Measurements from ENCODE around the gene OR51L1.
A peak's percentile ranks its signal among the peaks of the same experiment; 100 is the strongest.

Gene OR51L1

GRCh38 chr11:4975436-4975835 lies 19.2 kb upstream of the OR51L1 start:
- H3K4me2 ChIP-seq (ENCODE audit: low read length), result no peak overlapping the region
- no peak overlapping the region for H2BK15ac ChIP-seq (replicated peaks; ENCODE audit: low read depth)
- no peak overlapping the region for H2BK5ac ChIP-seq (ENCODE audit: low read length)
- no peak overlapping the region for H4K5ac ChIP-seq (ENCODE audit: low read length)
- H2AK5ac ChIP-seq (ENCODE audit: low read length), result no peak overlapping the region
- no peak overlapping the region for H2BK120ac ChIP-seq (ENCODE audit: low read depth, low read length)
- H3K79me2 ChIP-seq (ENCODE audit: control insufficient read depth, insufficient read depth, low read length), result no peaks in the 10 kb centered on the region
- no peak overlapping the region for H3K4me3 ChIP-seq (ENCODE audit: low read length)
- no peak overlapping the region for H3K56ac ChIP-seq (ENCODE audit: low read length)
- H3K18ac ChIP-seq (ENCODE audit: low read length), result no peak overlapping the region
- no peak overlapping the region for H3K27ac ChIP-seq (ENCODE audit: low read depth, low read length)
- no peaks in the 10 kb centered on the region for H3K36me3 ChIP-seq (ENCODE audit: control insufficient read depth, insufficient read depth, low read length)
- DNase-seq, result no peak
- H3K4ac ChIP-seq (ENCODE audit: low read depth, low read length), result no peak overlapping the region
- WGBS (ENCODE audit: extremely low coverage, insufficient coverage, low lambda C conversion rate), result no CpG with 5 or more reads among the region's 5 CpGs
- no peak overlapping the region for H4K8ac ChIP-seq (ENCODE audit: low read depth, low read length)
- H3K79me1 ChIP-seq (ENCODE audit: low read length), result no peaks in the 10 kb centered on the region
- no peak overlapping the region for H3K23ac ChIP-seq (ENCODE audit: low read length)
- no peak overlapping the region for H3K9ac ChIP-seq (ENCODE audit: low read length)
- H3K27me3 ChIP-seq (ENCODE audit: insufficient read depth, low read length, poor library complexity), result no peaks in the 10 kb centered on the region
- H3K4me1 ChIP-seq (ENCODE audit: control insufficient read depth, low read depth, low read length), result no peaks in the 10 kb centered on the region

DNA sequence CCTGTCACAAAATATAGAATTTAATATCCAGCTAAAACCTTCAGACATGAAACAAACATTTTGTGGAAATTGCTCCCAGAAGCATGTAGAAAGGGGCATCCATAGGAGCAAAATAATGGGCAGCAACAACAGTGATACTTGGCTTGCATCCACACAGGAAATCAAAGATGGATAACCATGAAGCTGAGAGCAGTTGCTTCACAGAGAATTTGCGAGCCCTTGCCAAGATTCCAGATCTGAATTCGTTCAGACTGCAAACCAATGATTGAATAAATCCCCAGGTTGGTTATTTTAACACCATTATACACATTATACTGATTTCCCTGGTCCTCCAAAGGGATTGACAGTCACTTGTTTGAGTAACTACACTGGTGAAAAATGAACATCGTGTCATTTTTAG lies 15.6 kb upstream of the OR51L1 start:
- Histone ChIP-seq H3K79me2 (ENCODE audit: control insufficient read depth, insufficient read depth, low read length) (no peaks in the 10 kb centered on the region), H3K9ac (ENCODE audit: low read length) (no peak overlapping the region), H3K27ac (ENCODE audit: low read depth, low read length) (no peak overlapping the region), H2BK5ac (ENCODE audit: low read length) (no peak overlapping the region), H2BK120ac (ENCODE audit: low read depth, low read length) (no peak overlapping the region), H4K5ac (ENCODE audit: low read length) (no peak overlapping the region), H3K18ac (ENCODE audit: low read length) (no peak overlapping the region), H3K56ac (ENCODE audit: low read length) (no peak overlapping the region), H3K79me1 (ENCODE audit: low read length) (no peaks in the 10 kb centered on the region), H2AK5ac (ENCODE audit: low read length) (no peak overlapping the region), H3K27me3 (ENCODE audit: insufficient read depth, low read length, poor library complexity) (no peaks in the 10 kb centered on the region), H4K8ac (ENCODE audit: low read depth, low read length) (no peak overlapping the region), H3K4ac (ENCODE audit: low read depth, low read length) (no peak overlapping the region), H3K23ac (ENCODE audit: low read length) (no peak overlapping the region), H3K4me1 (ENCODE audit: control insufficient read depth, low read depth, low read length) (no peaks in the 10 kb centered on the region), H3K36me3 (ENCODE audit: control insufficient read depth, insufficient read depth, low read length) (no peaks in the 10 kb centered on the region), H3K4me3 (ENCODE audit: low read length) (no peak overlapping the region), H3K4me2 (ENCODE audit: low read length) (no peak overlapping the region), H2BK15ac (replicated peaks; ENCODE audit: low read depth) (no peak overlapping the region)
- no peak for DNase-seq
- no CpG with 5 or more reads among the region's 3 CpGs for WGBS (ENCODE audit: extremely low coverage, insufficient coverage, low lambda C conversion rate)

DNA sequence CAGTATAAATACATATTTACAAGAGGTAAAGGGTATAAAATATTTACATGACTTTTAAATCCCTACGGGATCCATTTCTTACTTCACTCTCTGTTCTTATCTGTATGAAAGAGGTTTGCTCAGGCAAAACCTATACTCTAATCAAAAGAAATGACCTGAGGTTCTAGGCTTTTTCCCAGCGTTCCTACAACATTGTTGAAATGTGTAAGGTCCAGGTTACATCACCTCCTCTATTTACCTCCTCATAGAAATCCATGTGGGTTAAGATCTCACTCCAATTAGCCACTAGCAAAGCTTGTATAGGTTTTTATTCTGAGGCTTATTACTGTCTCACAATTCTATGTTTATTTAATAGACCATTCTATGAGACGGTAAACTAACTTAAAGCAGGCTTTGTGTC lies 12.0 kb upstream of the OR51L1 start:
- H3K18ac ChIP-seq (ENCODE audit: low read length), result no peak overlapping the region
- H4K5ac ChIP-seq (ENCODE audit: low read length), result no peak overlapping the region
- H4K8ac ChIP-seq (ENCODE audit: low read depth, low read length), result no peak overlapping the region
- no peak overlapping the region for H3K4me2 ChIP-seq (ENCODE audit: low read length)
- no CpG with 5 or more reads among the region's 3 CpGs for WGBS (ENCODE audit: extremely low coverage, insufficient coverage, low lambda C conversion rate)
- H2BK5ac ChIP-seq (ENCODE audit: low read length), result no peak overlapping the region
- no peaks in the 10 kb centered on the region for H3K4me1 ChIP-seq (ENCODE audit: control insufficient read depth, low read depth, low read length)
- H2BK15ac ChIP-seq (replicated peaks; ENCODE audit: low read depth), result no peak overlapping the region
- no peak overlapping the region for H3K56ac ChIP-seq (ENCODE audit: low read length)
- no peaks in the 10 kb centered on the region for H3K27me3 ChIP-seq (ENCODE audit: insufficient read depth, low read length, poor library complexity)
- no peak overlapping the region for H3K23ac ChIP-seq (ENCODE audit: low read length)
- no peaks in the 10 kb centered on the region for H3K79me1 ChIP-seq (ENCODE audit: low read length)
- H2BK120ac ChIP-seq (ENCODE audit: low read depth, low read length), result no peak overlapping the region
- no peak for DNase-seq
- H3K79me2 ChIP-seq (ENCODE audit: control insufficient read depth, insufficient read depth, low read length), result no peaks in the 10 kb centered on the region
- no peak overlapping the region for H3K4ac ChIP-seq (ENCODE audit: low read depth, low read length)
- no peak overlapping the region for H2AK5ac ChIP-seq (ENCODE audit: low read length)
- H3K36me3 ChIP-seq (ENCODE audit: control insufficient read depth, insufficient read depth, low read length), result no peaks in the 10 kb centered on the region
- H3K4me3 ChIP-seq (ENCODE audit: low read length), result no peak overlapping the region
- no peak overlapping the region for H3K9ac ChIP-seq (ENCODE audit: low read length)
- no peak overlapping the region for H3K27ac ChIP-seq (ENCODE audit: low read depth, low read length)

GRCh38 chr11:4983841-4984240 lies 10.8 kb upstream of the OR51L1 start:
- H3K4me3 ChIP-seq (ENCODE audit: low read length), result no peak overlapping the region
- H2AK5ac ChIP-seq (ENCODE audit: low read length), result no peak overlapping the region
- no peak overlapping the region for H4K8ac ChIP-seq (ENCODE audit: low read depth, low read length)
- no peak overlapping the region for H4K5ac ChIP-seq (ENCODE audit: low read length)
- H3K18ac ChIP-seq (ENCODE audit: low read length), result no peak overlapping the region
- no peak overlapping the region for H3K27ac ChIP-seq (ENCODE audit: low read depth, low read length)
- no peak overlapping the region for H2BK15ac ChIP-seq (replicated peaks; ENCODE audit: low read depth)
- H3K4ac ChIP-seq (ENCODE audit: low read depth, low read length), result no peak overlapping the region
- no peak overlapping the region for H3K56ac ChIP-seq (ENCODE audit: low read length)
- H3K23ac ChIP-seq (ENCODE audit: low read length), result no peak overlapping the region
- H3K79me2 ChIP-seq (ENCODE audit: control insufficient read depth, insufficient read depth, low read length), result no peaks in the 10 kb centered on the region
- no peaks in the 10 kb centered on the region for H3K4me1 ChIP-seq (ENCODE audit: control insufficient read depth, low read depth, low read length)
- H2BK120ac ChIP-seq (ENCODE audit: low read depth, low read length), result no peak overlapping the region
- WGBS (ENCODE audit: extremely low coverage, insufficient coverage, low lambda C conversion rate), result no CpG with 5 or more reads among the region's 6 CpGs
- no peak overlapping the region for H3K4me2 ChIP-seq (ENCODE audit: low read length)
- H3K36me3 ChIP-seq (ENCODE audit: control insufficient read depth, insufficient read depth, low read length), result no peaks in the 10 kb centered on the region
- H3K27me3 ChIP-seq (ENCODE audit: insufficient read depth, low read length, poor library complexity), result no peaks in the 10 kb centered on the region
- H2BK5ac ChIP-seq (ENCODE audit: low read length), result no peak overlapping the region
- peak; percentile 23 for DNase-seq
- H3K79me1 ChIP-seq (ENCODE audit: low read length), result no peaks in the 10 kb centered on the region
- no peak overlapping the region for H3K9ac ChIP-seq (ENCODE audit: low read length)

DNA sequence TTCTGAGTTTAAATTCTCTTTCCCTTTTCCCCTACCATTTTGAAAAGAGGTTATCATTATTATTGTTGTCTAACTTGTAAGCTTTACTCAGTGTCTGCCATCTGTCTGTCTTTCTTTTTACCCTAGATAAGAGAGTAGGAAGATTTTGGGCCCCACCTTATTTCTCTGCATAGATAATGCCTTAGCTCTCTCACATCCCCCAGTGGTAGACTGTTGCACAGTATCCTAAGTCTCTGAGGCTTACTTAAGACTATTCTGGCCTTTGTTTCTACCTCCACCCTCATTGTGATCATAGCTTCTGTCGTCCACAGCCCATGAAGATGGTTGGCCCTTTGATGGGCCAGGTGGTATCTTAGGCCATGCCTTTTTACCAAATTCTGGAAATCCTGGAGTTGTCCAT lies 3.6 kb upstream of the OR51L1 start:
- Histone ChIP-seq H3K79me1 (ENCODE audit: low read length) (no peaks in the 10 kb centered on the region), H2BK15ac (replicated peaks; ENCODE audit: low read depth) (no peak overlapping the region), H3K9ac (ENCODE audit: low read length) (no peak overlapping the region), H3K4me2 (ENCODE audit: low read length) (no peak overlapping the region), H3K18ac (ENCODE audit: low read length) (no peak overlapping the region), H3K4me3 (ENCODE audit: low read length) (no peak overlapping the region), H2AK5ac (ENCODE audit: low read length) (no peak overlapping the region), H3K27ac (ENCODE audit: low read depth, low read length) (no peak overlapping the region), H4K5ac (ENCODE audit: low read length) (no peak overlapping the region), H3K27me3 (ENCODE audit: insufficient read depth, low read length, poor library complexity) (no peaks in the 10 kb centered on the region), H3K4ac (ENCODE audit: low read depth, low read length) (no peak overlapping the region), H2BK120ac (ENCODE audit: low read depth, low read length) (no peak overlapping the region), H3K4me1 (ENCODE audit: control insufficient read depth, low read depth, low read length) (no peaks in the 10 kb centered on the region), H3K79me2 (ENCODE audit: control insufficient read depth, insufficient read depth, low read length) (no peaks in the 10 kb centered on the region), H3K56ac (ENCODE audit: low read length) (no peak overlapping the region), H3K36me3 (ENCODE audit: control insufficient read depth, insufficient read depth, low read length) (no peaks in the 10 kb centered on the region), H4K8ac (ENCODE audit: low read depth, low read length) (no peak overlapping the region), H3K23ac (ENCODE audit: low read length) (no peak overlapping the region), H2BK5ac (ENCODE audit: low read length) (no peak overlapping the region)
- WGBS (ENCODE audit: extremely low coverage, insufficient coverage, low lambda C conversion rate), result no CpG with 5 or more reads among the region's 1 CpG
- DNase-seq, result peak; percentile 32

- Histone ChIP-seq H4K8ac (ENCODE audit: low read depth, low read length) (no peak overlapping the region), H4K5ac (ENCODE audit: low read length) (no peak overlapping the region), H3K4me3 (ENCODE audit: low read length) (no peak overlapping the region), H3K4me2 (ENCODE audit: low read length) (no peak overlapping the region), H3K27me3 (ENCODE audit: insufficient read depth, low read length, poor library complexity) (no peaks in the 10 kb centered on the region), H3K23ac (ENCODE audit: low read length) (no peak overlapping the region), H3K27ac (ENCODE audit: low read depth, low read length) (no peak overlapping the region), H2BK5ac (ENCODE audit: low read length) (no peak overlapping the region), H3K56ac (ENCODE audit: low read length) (no peak overlapping the region), H2BK120ac (ENCODE audit: low read depth, low read length) (no peak overlapping the region), H2AK5ac (ENCODE audit: low read length) (no peak overlapping the region), H2BK15ac (replicated peaks; ENCODE audit: low read depth) (no peak overlapping the region), H3K18ac (ENCODE audit: low read length) (no peak overlapping the region), H3K4ac (ENCODE audit: low read depth, low read length) (no peak overlapping the region), H3K79me1 (ENCODE audit: low read length) (no peaks in the 10 kb centered on the region), H3K9ac (ENCODE audit: low read length) (no peak overlapping the region), H3K79me2 (ENCODE audit: control insufficient read depth, insufficient read depth, low read length) (no peaks in the 10 kb centered on the region), H3K36me3 (ENCODE audit: control insufficient read depth, insufficient read depth, low read length) (no peaks in the 10 kb centered on the region), H3K4me1 (ENCODE audit: control insufficient read depth, low read depth, low read length) (no peaks in the 10 kb centered on the region)
- peak; percentile 59 for DNase-seq
- WGBS (ENCODE audit: extremely low coverage, insufficient coverage, low lambda C conversion rate), result no CpG with 5 or more reads among the region's 6 CpGs
Observed at GRCh38 chr11:5004424-5005274, 10.0 kb downstream of the OR51L1 start.
